Endothelial cell of umbilical vein (primary cell): ENCODE data around the gene NCKAP5. TPM values are rescaled to one million over a fixed set of nuclear protein-coding genes. Genes with fewer than 3 reads are reported as not detected.

Experiments used
- BruUV-seq: library from RNA; stranded (reverse); fragments of 400-500 nt; replicated peaks from 2 replicates; lab custom pipeline; 2021; lab: Mats Ljungman, UMichigan
- CTCF ChIA-PET: fragments of 300-600, 350-600 bp; sonication (Branson Sonifier 250); formaldehyde crosslinking; loops from one replicate; lab custom pipeline; 2021; ENCODE audit warnings: antibody characterized with exemption, inconsistent platforms; lab: Charles Lee
- POLR2A ChIA-PET: fragments of 300-600, 350-600 bp; sonication (Branson Sonifier 250); formaldehyde crosslinking; loops from one replicate; lab custom pipeline; 2021; ENCODE audit warnings: antibody characterized with exemption, inconsistent platforms; lab: Charles Lee
- DNase-seq: peaks from one replicate; pipeline ENCODE4 v3.0.0-alpha.2; 2011; ENCODE audit warnings: low read depth, low spot score
- FAIRE-seq: peaks from 2 replicates; lab custom pipeline; 2011; peaks lifted over from hg19 to GRCh38; lab: Jason Lieb, UNC
- H2AFZ ChIP-seq: 2 replicates; pipeline ENCODE4 v1.6.0; 2012; ENCODE audit warnings: low read depth, low read length, control low read depth, inconsistent platforms
- H3K27ac ChIP-seq: 2 replicates; pipeline ENCODE4 v1.5.1; 2011; ENCODE audit warnings: low read depth, mild to moderate bottlenecking, control low read depth, low read length, moderate library complexity; ENCODE audit not compliant: insufficient read depth
- H3K27me3 ChIP-seq, 2 experiments: 2 replicates each; pipeline versions ENCODE4 v1.6.0 to v1.6.1; 2011; ENCODE audit warnings: low read length in 2 of 2, mixed read lengths in 1 of 2; ENCODE audit not compliant: control insufficient read depth in 2 of 2, insufficient read depth in 2 of 2
- H3K36me3 ChIP-seq, 2 experiments: 2 replicates in 1 of 2; 3 replicates in 1 of 2; pipeline ENCODE4 v1.5.1; 2011; ENCODE audit warnings: low read length in 2 of 2, mild to moderate bottlenecking in 1 of 2, moderate library complexity in 1 of 2; ENCODE audit not compliant: control insufficient read depth in 2 of 2, insufficient read depth in 2 of 2; ENCODE audit errors: extremely low read depth in 1 of 2
- H3K4me1 ChIP-seq: 3 replicates; pipeline ENCODE4 v1.5.1; 2011; ENCODE audit warnings: mild to moderate bottlenecking, low read length; ENCODE audit not compliant: control insufficient read depth, insufficient read depth; ENCODE audit errors: extremely low read depth
- H3K4me2 ChIP-seq: 2 replicates; pipeline ENCODE4 v1.6.1; 2011; ENCODE audit warnings: low read length, control low read depth, mixed read lengths; ENCODE audit not compliant: insufficient read depth
- H3K4me3 ChIP-seq, 3 experiments: fragments of 200-600 bp in 1 of 3; sonication (generic), shearing (Covaris generic) in 1 of 3; replicated peaks in 1 of 3; 2 replicates each; pipeline ENCODE4 v1.5.1; 2011 to 2016; ENCODE audit warnings: control low read depth in 3 of 3, low read length in 3 of 3, mild to moderate bottlenecking in 2 of 3, inconsistent platforms in 1 of 3, low read depth in 1 of 3, moderate library complexity in 1 of 3; ENCODE audit not compliant: insufficient read depth in 1 of 3
- H3K79me2 ChIP-seq: 2 replicates; pipeline ENCODE4 v1.6.0; 2012; ENCODE audit warnings: low read length, inconsistent platforms; ENCODE audit not compliant: control insufficient read depth, insufficient read depth
- H3K9ac ChIP-seq: replicated peaks from 2 replicates; pipeline ENCODE3; 2011; ENCODE audit warnings: low read length, control low read depth; ENCODE audit not compliant: insufficient read depth; ENCODE audit errors: extremely low read depth
- H3K9me1 ChIP-seq: replicated peaks from 3 replicates; pipeline ENCODE4 v1.6.0; 2011; ENCODE audit warnings: mild to moderate bottlenecking, low read length; ENCODE audit not compliant: control insufficient read depth, insufficient read depth; ENCODE audit errors: extremely low read depth
- H3K9me3 ChIP-seq: replicated peaks from 2 replicates; pipeline ENCODE4 v1.5.1; 2012; ENCODE audit warnings: low read length, inconsistent platforms; ENCODE audit not compliant: control insufficient read depth, insufficient read depth
- H4K20me1 ChIP-seq: replicated peaks from 2 replicates; pipeline ENCODE3; 2011; ENCODE audit warnings: mild to moderate bottlenecking, low read length; ENCODE audit not compliant: control insufficient read depth, insufficient read depth; ENCODE audit errors: extremely low read depth
- EZH2 ChIP-seq: IDR thresholded peaks from 2 replicates; pipeline ENCODE4 v1.6.1; 2012; ENCODE audit warnings: borderline replicate concordance, low read depth, mild to moderate bottlenecking, moderate library complexity, low read length, inconsistent platforms; ENCODE audit not compliant: severe bottlenecking
- FOS ChIP-seq: IDR thresholded peaks from 2 replicates; pipeline ENCODE4 v1.6.1; 2011; ENCODE audit warnings: mild to moderate bottlenecking, low read length, moderate library complexity, borderline replicate concordance; ENCODE audit not compliant: insufficient read depth
- GATA2 ChIP-seq: IDR thresholded peaks from 2 replicates; pipeline ENCODE4 v1.7.0; 2011; ENCODE audit warnings: low read depth, mild to moderate bottlenecking, moderate library complexity, mixed read lengths, low read length; ENCODE audit not compliant: insufficient read length, insufficient read depth
- JUN ChIP-seq: IDR thresholded peaks from 2 replicates; pipeline ENCODE4 v1.6.1; 2011; ENCODE audit warnings: borderline replicate concordance, low read depth; ENCODE audit not compliant: insufficient read length, insufficient read depth
- MYC ChIP-seq: IDR thresholded peaks from one replicate; pipeline ENCODE4 v1.6.1; 2011; ENCODE audit warnings: mild to moderate bottlenecking, low read depth, low read length
- POLR2A ChIP-seq: IDR thresholded peaks from 2 replicates; pipeline ENCODE4 v1.6.1; 2012; ENCODE audit warnings: low read depth, mild to moderate bottlenecking, control low read depth, low read length
- POLR2AphosphoS5 ChIP-seq: IDR thresholded peaks from 2 replicates; pipeline ENCODE4 v1.6.1; 2012; ENCODE audit warnings: low read depth, mild to moderate bottlenecking, control low read depth, low read length, moderate library complexity; ENCODE audit not compliant: insufficient read depth
- dilution Hi-C: fragments of 300-500 bp; cut with MboI; formaldehyde crosslinking; loops from one replicate; pipeline ENCODE4 v1.15.0; 2019; ENCODE audit warnings: low sequenced_read_pairs; ENCODE audit not compliant: extremely low pct_ligation_motif_present
- intact Hi-C: fragments of 100-400 bp; cut with micrococcal nuclease; formaldehyde crosslinking; loops from one replicate; pipeline ENCODE4 v1.10.0; 2022
- polyA plus RNA-seq, 4 experiments: library from polyadenylated mRNA; depleted of rRNA in 3 of 4; stranded (reverse) in 3 of 4; unstranded in 1 of 4; fragments of >200 nt; gene quantifications; 2 replicates each; pipeline versions ENCODE4 v1.2.1 to v1.2.3, GENCODE V29; 2011 to 2012; ENCODE audit warnings: missing spikeins in 1 of 4
- total RNA-seq: library from RNA; stranded (reverse); gene quantifications from 2 replicates; pipeline ENCODE4 v1.2.3, GENCODE V29; 2021
- TF ChIP-seq, protein P1 (sequence below), 2 donors: IDR thresholded peaks; 1 replicate in 1 of 2; 2 replicates in 1 of 2; pipeline ENCODE4 v1.5.1; 2011; ENCODE audit warnings: low read length in 2 of 2, mild to moderate bottlenecking in 2 of 2, moderate library complexity in 2 of 2, control low read depth in 1 of 2, inconsistent platforms in 1 of 2, low read depth in 1 of 2; ENCODE audit not compliant: insufficient read depth in 1 of 2; ENCODE audit errors: extremely low read depth in 1 of 2
- TF ChIP-seq, protein P2 (sequence below): IDR thresholded peaks from 2 replicates; pipeline ENCODE4 v1.6.1; 2011; ENCODE audit not compliant: insufficient read depth, insufficient read length

NCKAP5 gene
- total and polyA plus RNA-seq, 2 donors (not counting 3 experiments of a cell fraction or from before 2014, with no cell fraction given) = 0.47 to 3.3 TPM

DNA sequence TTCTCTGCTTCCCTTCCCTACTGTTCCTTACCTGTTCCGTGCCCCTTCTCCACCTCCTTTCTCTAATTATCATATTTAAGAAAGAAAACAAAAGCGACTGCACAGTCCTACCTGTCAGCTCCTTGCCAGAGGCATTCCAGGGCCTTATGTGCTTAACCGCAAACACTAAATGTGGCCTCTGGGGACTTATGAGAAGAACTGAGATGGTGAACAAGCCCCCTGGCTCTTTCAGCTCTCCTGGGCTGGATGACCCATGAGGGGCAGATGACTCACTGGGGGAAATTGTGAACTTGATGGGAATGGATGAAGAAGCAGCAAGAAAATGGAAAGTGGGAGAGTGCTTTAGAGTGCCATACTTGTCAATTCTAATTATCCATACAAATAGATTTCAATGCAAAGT, 792.0 kb downstream of the NCKAP5 start:
- no peak overlapping the region for H3K9ac ChIP-seq
- CTCF ChIA-PET = no interaction called here
- FAIRE-seq (no peak), DNase-seq (peak; percentile 2)
- no peak for TF ChIP-seq JUN
- no peak for TF ChIP-seq POLR2AphosphoS5
- TF ChIP-seq MYC = no peak
- TF ChIP-seq GATA2 = no peak
- no peak for TF ChIP-seq POLR2A
- TF ChIP-seq, protein P1, sequence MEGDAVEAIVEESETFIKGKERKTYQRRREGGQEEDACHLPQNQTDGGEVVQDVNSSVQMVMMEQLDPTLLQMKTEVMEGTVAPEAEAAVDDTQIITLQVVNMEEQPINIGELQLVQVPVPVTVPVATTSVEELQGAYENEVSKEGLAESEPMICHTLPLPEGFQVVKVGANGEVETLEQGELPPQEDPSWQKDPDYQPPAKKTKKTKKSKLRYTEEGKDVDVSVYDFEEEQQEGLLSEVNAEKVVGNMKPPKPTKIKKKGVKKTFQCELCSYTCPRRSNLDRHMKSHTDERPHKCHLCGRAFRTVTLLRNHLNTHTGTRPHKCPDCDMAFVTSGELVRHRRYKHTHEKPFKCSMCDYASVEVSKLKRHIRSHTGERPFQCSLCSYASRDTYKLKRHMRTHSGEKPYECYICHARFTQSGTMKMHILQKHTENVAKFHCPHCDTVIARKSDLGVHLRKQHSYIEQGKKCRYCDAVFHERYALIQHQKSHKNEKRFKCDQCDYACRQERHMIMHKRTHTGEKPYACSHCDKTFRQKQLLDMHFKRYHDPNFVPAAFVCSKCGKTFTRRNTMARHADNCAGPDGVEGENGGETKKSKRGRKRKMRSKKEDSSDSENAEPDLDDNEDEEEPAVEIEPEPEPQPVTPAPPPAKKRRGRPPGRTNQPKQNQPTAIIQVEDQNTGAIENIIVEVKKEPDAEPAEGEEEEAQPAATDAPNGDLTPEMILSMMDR (IDR thresholded peaks at IDR 0.05; ENCODE audit: extremely low read depth in 1 of 2, insufficient read depth in 1 of 2, low read depth in 1 of 2, low read length in 2 of 2) = no peak
- TF ChIP-seq, protein P2, sequence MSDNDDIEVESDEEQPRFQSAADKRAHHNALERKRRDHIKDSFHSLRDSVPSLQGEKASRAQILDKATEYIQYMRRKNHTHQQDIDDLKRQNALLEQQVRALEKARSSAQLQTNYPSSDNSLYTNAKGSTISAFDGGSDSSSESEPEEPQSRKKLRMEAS = no peak
- TF ChIP-seq FOS = no peak
- TF ChIP-seq EZH2 = no peak
- no peaks in the 10 kb centered on the region for H3K9me3 ChIP-seq
- H4K20me1 ChIP-seq = no peaks in the 10 kb centered on the region
- no TSS peak for BruUV-seq
- no peaks in the 10 kb centered on the region for H3K27me3 ChIP-seq
- no peak overlapping the region for H3K4me3 ChIP-seq
- no peaks in the 10 kb centered on the region for H3K79me2 ChIP-seq
- H3K4me2 ChIP-seq = no peak overlapping the region
- no peaks in the 10 kb centered on the region for H3K4me1 ChIP-seq
- no peak overlapping the region for H3K27ac ChIP-seq
- intact Hi-C loops = no loop called here
- H3K9me1 ChIP-seq = no peaks in the 10 kb centered on the region
- no peak overlapping the region for H2AFZ ChIP-seq
- dilution Hi-C loops = no loop called here
- no peaks in the 10 kb centered on the region for H3K36me3 ChIP-seq
- POLR2A ChIA-PET = no interaction called here
